ENCODE results near the gene NME4.
"Not testable (repeated sequence)": the region's sequence is repeated elsewhere in the genome, so short reads cannot be mapped to it uniquely, and the experiment has no call there.

NME4 gene

DNA sequence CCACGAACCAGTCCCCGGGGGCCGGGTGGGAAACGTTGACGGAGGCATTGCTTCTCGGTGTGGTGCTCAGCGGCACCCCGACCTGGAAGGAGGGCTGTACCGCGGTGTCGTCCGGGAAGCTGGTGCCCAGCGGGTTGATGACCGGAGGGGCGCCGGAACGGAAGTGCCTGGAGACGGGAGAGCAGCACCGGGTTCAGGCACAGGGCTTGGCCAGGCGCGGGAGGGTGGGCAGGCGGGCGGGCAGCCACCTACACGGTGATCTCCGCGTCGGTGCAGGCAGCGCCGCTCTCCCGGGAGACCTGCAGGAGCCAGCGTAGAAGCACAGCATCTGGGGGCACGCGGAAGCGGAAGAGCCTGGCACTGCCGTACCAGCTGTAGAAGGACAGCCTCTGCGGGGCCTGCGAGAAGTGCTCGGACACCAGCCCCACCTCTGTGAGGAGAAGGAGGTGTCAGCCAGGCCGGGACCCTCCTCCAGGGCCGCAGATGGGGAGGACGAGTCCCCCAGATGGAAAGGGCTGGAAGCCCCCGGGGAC is 19.5 kb upstream of the NME4 start:
- DNase-seq (ENCODE audit: low spot score) = no peak

DNA sequence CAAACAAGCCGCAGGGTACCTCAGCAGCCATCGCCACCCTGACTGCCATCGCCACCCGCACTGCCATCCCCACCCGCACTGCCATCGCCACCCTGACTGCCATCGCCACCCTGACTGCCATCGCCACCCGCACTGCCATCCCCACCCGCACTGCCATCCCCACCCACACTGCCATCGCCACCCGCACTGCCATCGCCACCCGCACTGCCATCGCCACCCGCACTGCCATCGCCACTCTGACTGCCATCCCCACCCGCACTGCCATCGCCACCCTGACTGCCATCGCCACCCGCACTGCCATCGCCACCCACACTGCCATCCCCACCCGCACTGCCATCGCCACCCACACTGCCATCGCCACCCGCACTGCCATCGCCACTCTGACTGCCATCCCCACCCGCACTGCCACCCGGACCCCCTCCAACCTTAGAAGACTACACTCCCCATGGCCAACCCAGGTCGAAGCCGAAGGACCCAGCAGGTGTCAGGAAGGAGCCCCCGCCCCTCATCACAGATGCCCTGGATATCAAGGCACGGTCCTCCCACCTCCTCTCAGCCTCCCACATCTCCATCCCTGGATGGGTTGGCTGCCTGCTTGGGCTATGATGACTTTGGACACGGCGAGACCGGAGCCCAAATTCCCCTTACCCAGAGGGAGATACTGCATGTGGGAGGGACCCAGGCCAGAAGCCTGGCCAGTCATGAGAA is 18.7 kb upstream of the NME4 start:
- DNase-seq (ENCODE audit: low spot score) = not testable (repeated sequence)

DNA sequence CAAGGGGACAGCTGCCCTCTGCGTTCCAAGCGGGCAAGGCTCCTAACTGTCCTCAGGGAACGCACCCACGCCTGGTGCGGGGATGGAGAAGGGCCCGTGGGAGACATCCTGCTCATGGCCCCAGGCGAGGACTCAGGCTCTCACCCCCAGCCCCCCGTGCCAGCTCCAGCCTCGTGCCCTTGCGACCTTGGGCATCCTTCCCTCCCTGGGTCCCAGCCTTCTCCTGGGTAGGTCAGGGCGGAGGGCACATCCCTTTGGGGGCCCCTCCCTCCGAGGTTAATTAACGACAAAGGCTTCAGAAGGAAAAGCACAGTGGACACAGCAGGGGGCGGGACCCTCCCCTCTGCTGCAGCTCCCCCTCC is 18.2 kb upstream of the NME4 start:
- DNase-seq (ENCODE audit: low spot score) = no peak

DNA sequence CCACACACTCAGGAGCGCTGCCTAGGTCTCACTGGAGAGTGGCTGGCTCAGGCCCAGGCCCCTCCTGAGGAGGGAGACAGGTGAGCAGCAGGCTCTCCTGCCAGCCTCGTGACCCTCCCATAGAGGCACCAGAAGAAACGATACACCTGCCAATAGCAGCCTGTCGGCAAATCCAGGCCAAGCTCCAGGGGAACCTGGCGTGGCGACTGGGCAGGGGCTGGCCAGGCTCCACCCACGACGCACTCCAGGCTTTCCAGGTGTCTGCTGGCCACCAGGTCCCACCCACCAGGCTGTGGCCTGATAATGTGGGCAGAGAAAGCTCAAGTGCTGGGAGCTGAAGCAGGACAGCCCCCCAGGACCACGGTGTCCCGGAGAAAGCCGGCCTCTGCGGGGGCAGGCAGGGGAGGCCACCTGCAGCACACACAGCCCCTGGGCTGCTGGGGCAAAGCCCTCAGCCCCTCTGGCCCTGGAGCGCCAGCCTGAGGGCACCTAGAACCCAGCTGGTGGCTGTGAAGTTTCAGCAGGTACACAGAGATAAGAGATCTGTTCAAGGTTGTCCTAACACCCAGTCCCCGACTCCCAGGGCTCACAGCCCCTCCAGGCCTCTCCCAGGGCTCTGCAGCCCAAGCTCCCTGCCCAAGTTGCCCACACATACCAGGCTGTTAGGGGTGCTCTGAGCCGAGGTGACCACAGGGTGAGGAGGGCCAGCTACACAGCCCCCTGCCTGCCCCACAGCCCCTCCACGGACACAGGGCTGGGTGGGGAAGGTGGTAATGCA is 17.6 kb upstream of the NME4 start:
- DNase-seq (ENCODE audit: low spot score) = no peak

GRCh38 chr16:379961-380761 is 16.8 kb upstream of the NME4 start:
- DNase-seq (ENCODE audit: low spot score) = no peak

DNA sequence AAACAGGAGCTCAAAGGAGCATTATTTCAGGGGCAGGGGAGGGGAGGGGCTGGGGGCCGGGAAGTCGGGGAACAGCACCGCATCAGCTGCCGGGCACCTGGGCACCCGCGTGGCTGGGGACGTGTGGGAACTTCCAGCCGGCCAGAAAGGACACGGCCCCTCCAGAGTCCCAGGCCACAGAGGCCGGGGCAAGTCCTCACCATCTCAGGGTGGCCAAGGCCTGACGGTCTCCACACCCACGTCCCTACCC is 16.3 kb upstream of the NME4 start:
- no peak for DNase-seq (ENCODE audit: low spot score)

DNA sequence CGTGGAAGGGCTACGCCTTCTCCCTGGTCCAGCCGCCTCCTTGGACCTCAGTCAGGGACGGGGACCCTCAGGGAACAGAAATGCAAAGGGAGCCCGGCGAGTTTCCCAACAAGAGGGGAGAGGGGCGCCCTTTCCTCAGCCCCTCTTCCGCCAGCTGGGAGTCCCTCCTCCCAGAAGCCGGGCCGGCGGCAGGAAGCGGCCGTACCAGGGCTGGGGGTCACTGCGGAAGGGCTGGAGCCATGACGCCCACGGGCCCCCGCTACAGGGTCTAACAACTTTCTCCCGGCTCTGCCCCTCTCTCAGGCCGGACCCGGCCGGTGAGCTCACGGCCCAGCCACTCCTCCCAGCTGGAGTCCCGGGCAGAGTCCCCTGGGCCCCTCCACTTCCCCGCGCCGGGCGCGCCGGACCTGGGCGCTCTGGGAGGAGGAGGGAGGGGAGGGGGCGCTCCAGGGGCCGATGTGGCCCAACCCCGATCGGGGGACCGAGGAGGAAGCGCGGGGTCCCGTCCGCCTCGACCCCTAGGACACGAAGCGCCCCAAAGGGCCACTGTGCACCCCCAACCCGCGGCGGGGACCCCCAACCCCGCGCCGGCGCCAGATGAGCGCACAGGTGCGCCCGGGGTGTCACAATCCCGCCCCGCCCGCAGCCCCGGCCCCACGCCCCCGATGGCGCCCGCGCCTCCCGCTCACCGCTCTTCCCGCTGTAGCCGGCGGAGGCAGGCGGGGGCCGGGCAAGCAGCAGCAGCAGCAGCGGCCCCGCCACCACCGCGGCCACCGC is 15.8 kb upstream of the NME4 start:
- peak; percentile 58 for DNase-seq (ENCODE audit: low spot score)

- DNase-seq (ENCODE audit: low spot score) = peak; percentile 96
Measured at GRCh38 chr16:381789-382717, 14.9 kb upstream of the NME4 start, which contains the start of gene PGAP6. Gene PGAP6, minus strand, starts transcription at chr16:381978. Its CDS starts 157 bp downstream, at chr16:381821.

GRCh38 chr16:383326-384051 is 13.5 kb upstream of the NME4 start:
- DNase-seq (ENCODE audit: low spot score) = no peak

GRCh38 chr16:386641-387156 is 10.3 kb upstream of the NME4 start:
- no peak for DNase-seq (ENCODE audit: low spot score)

DNA sequence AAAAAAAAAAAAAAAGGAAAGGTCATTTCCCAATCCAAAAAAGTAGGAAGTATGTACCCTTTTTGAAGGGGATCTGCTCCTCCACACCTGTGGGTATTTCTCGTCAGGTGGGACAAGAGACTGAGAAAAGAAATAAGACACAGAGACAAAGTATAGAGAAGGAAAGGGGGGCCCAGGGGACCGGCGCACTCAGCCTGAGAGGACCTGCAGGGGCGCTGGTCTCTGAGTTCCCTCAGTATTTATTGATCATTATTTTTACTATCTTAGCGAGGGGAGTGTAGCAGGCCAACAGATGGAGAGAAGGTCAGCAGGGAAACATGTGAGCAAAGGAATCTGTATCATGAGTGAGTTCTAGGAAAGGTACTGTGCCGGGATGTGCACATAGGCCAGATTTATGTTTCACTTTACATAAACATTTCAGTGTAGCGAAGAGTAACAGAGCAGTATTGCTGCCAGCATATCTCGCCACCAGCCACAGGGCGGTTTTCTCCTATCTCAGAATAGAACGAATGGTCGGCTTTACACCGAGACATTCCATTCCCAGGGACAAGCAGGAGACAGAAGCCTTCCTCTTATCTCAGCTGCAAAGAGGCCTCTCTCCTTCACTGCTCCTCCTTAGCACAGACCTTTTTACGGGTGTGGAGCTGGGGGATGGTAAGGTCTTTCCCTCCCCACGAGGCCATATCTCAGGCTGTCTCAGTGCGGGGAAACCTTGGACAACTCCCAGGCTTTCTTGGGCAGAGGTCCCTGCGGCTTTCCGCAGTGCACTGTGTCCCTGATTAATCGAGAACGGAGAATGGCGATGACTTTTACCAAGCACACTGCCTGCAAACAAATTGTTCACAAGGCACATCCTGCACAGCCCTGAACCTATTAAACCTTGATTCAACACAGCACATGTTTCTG is 9.0 kb upstream of the NME4 start:
- DNase-seq (ENCODE audit: low spot score) = not testable (repeated sequence)

GRCh38 chr16:389352-389751 is 7.6 kb upstream of the NME4 start:
- no peak for DNase-seq (ENCODE audit: low spot score)

DNA sequence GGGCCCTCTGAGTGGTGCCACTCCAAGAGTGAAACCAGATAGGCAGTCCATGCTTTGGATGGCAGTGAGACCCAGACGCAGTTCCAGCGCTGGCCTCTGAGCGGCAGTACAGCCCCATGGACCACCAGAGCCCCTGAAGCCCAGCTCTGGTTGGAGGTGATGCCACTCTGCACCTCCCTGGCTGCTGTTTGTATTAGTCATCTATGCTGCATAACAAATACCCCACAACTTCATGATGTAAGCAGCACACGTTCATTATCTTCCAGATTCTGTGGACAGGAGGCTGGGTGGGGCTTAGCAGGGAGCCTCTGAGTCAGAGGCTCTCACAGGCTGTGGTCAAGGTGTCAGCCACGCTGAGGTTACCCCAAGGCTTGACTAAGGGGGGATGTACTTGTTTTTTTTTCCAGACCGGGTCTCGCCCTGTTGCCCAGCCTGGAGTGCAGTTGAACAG is 5.1 kb upstream of the NME4 start:
- peak; percentile 80 for DNase-seq (ENCODE audit: low spot score)

DNA sequence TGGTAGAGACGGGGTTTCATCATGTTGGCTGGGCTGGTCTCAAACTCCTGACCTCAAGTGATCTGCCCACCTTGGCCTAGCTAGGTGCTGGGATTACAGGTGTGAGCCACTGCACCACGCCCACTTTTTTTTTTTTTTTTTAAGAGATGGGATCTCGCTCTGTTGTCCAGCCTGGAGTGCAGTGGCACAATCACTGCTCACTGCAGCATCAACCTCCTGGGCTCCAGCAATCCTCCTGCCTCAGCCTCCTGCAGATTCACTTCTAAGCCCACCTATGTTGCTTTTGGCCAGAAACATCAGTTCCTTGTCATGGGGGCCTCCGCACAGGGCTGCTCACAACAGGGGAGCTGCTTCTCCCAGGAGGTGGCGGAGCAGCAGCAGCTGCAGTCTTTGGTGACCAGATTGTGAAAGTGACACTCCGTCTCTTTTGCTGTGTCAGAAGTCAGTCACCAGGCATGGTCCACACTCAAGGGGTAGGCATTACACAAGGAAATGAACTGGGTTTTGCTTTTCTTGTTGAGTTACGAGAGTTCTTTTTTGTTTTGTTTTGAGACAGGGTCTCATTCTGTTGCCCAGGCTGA is 4.5 kb upstream of the NME4 start:
- DNase-seq (ENCODE audit: low spot score) = no peak

- no peak for DNase-seq (ENCODE audit: low spot score)
Measured at GRCh38 chr16:396199-396598, 800 bp upstream of the NME4 start.

GRCh38 chr16:396605-397004 is 394 bp upstream of the NME4 start:
- DNase-seq (ENCODE audit: low spot score) = peak; percentile 80

- peak; percentile 81 for DNase-seq (ENCODE audit: low spot score)
Measured at GRCh38 chr16:397736-398332, 835 bp downstream of the NME4 start.

All from D341Med (cell line).